Measurements from ENCODE around the gene MNX1. TPM values are rescaled to one million over a fixed set of nuclear protein-coding genes. Genes with fewer than 3 reads are reported as not detected.

The MNX1 gene
- polyA plus RNA-seq (ENCODE audit: insufficient read length in 4 of 4): under 1 TPM in 2 of 4 donors, not detected in 2; 0.14 to 0.17 TPM

- DNase-seq (ENCODE audit: low read depth in 4 of 4, low spot score in 2 of 4): no peak
Observed at GRCh38 chr7:157010588-157011332, at the start of gene MNX1. Gene MNX1 (minus strand): TSS chr7:157010663. CDS start chr7:157010350, 313 bp downstream.

- DNase-seq (ENCODE audit: low read depth in 4 of 4, low spot score in 2 of 4): no peak
Observed at GRCh38 chr7:157059534-157059933, 49.1 kb upstream of the MNX1 start.

- DNase-seq (ENCODE audit: low read depth in 4 of 4, low spot score in 2 of 4): no peak
Observed at GRCh38 chr7:157058701-157059100, 48.2 kb upstream of the MNX1 start.

GRCh38 chr7:157058068-157058467 is 47.6 kb upstream of the MNX1 start:
- no peak for DNase-seq (ENCODE audit: low read depth in 4 of 4, low spot score in 2 of 4)

GRCh38 chr7:157056957-157057902 is 46.8 kb upstream of the MNX1 start:
- no peak for DNase-seq (ENCODE audit: low read depth in 4 of 4, low spot score in 2 of 4)

GRCh38 chr7:157056246-157056645 is 45.8 kb upstream of the MNX1 start:
- no peak for DNase-seq (ENCODE audit: low read depth in 4 of 4, low spot score in 2 of 4)

GRCh38 chr7:157054927-157055326 is 44.5 kb upstream of the MNX1 start:
- DNase-seq (ENCODE audit: low read depth in 4 of 4, low spot score in 2 of 4): no peak

- no peak for DNase-seq (ENCODE audit: low read depth in 4 of 4, low spot score in 2 of 4)
Observed at GRCh38 chr7:157053118-157053517, 42.7 kb upstream of the MNX1 start.

GRCh38 chr7:157047148-157047547 is 36.7 kb upstream of the MNX1 start:
- DNase-seq (ENCODE audit: low read depth in 4 of 4, low spot score in 2 of 4): no peak

- no peak for DNase-seq (ENCODE audit: low read depth in 4 of 4, low spot score in 2 of 4)
Observed at GRCh38 chr7:157046681-157047080, 36.2 kb upstream of the MNX1 start.

- DNase-seq (ENCODE audit: low read depth in 4 of 4, low spot score in 2 of 4): no peak
Observed at GRCh38 chr7:157044943-157045660, 34.6 kb upstream of the MNX1 start.

- DNase-seq (ENCODE audit: low read depth in 4 of 4, low spot score in 2 of 4): no peak
Observed at GRCh38 chr7:157044147-157044687, 33.8 kb upstream of the MNX1 start.

- DNase-seq (ENCODE audit: low read depth in 4 of 4, low spot score in 2 of 4): no peak
Observed at GRCh38 chr7:157043745-157044144, 33.3 kb upstream of the MNX1 start.

- no peak for DNase-seq (ENCODE audit: low read depth in 4 of 4, low spot score in 2 of 4)
Observed at GRCh38 chr7:157041514-157042277, 31.2 kb upstream of the MNX1 start.

- DNase-seq (ENCODE audit: low read depth in 4 of 4, low spot score in 2 of 4): no peak
Observed at GRCh38 chr7:157041004-157041403, 30.5 kb upstream of the MNX1 start.

- DNase-seq (ENCODE audit: low read depth in 4 of 4, low spot score in 2 of 4): no peak
Observed at GRCh38 chr7:157037635-157038034, 27.2 kb upstream of the MNX1 start.

- no peak for DNase-seq (ENCODE audit: low read depth in 4 of 4, low spot score in 2 of 4)
Observed at GRCh38 chr7:157037028-157037427, 26.6 kb upstream of the MNX1 start.

GRCh38 chr7:157035979-157036378 is 25.5 kb upstream of the MNX1 start:
- DNase-seq (ENCODE audit: low read depth in 4 of 4, low spot score in 2 of 4): no peak

- DNase-seq (ENCODE audit: low read depth in 4 of 4, low spot score in 2 of 4): no peak
Observed at GRCh38 chr7:157035302-157035701, 24.8 kb upstream of the MNX1 start.

Data from left renal cortex interstitium (tissue), 4 donors.